GM18868 (cell line): Measurements from ENCODE around the gene GLO1.

ENCODE experiments used
- ATAC-seq: cut with Tn5 transposase; IDR thresholded peaks from one replicate; pipeline ENCODE4 v1.9.1; 2021; ENCODE audit warnings: mild to moderate bottlenecking, moderate library complexity; ENCODE audit not compliant: unreplicated experiment

GLO1 gene

GRCh38 chr6:38702558-38703397 is at the start of gene GLO1:
GLO1 (minus strand) TSS chr6:38703145; CDS start chr6:38703054, 91 bp downstream.
- ATAC-seq = peak; percentile 99

- ATAC-seq = no peak
These were observed 48.1 kb upstream of the GLO1 start for GRCh38 chr6:38750968-38751615.

- no peak for ATAC-seq
These were observed 46.5 kb upstream of the GLO1 start for GRCh38 chr6:38749473-38749872.

GRCh38 chr6:38739532-38739931 is 36.6 kb upstream of the GLO1 start:
- ATAC-seq = no peak

GRCh38 chr6:38738261-38738660 is 35.3 kb upstream of the GLO1 start:
- no peak for ATAC-seq

GRCh38 chr6:38736951-38737350 is 34.0 kb upstream of the GLO1 start:
- ATAC-seq = no peak

- ATAC-seq = no peak
These were observed 27.4 kb upstream of the GLO1 start for GRCh38 chr6:38730140-38730862.

GRCh38 chr6:38728203-38728602 is 25.3 kb upstream of the GLO1 start:
- ATAC-seq = no peak

GRCh38 chr6:38725414-38726183 is 22.7 kb upstream of the GLO1 start:
- ATAC-seq = no peak

- ATAC-seq = no peak
These were observed 21.4 kb upstream of the GLO1 start for GRCh38 chr6:38724343-38724742.

GRCh38 chr6:38723783-38724182 is 20.8 kb upstream of the GLO1 start:
- no peak for ATAC-seq

GRCh38 chr6:38722727-38723334 is 19.9 kb upstream of the GLO1 start:
- no peak for ATAC-seq

- ATAC-seq = no peak
These were observed 19.1 kb upstream of the GLO1 start for GRCh38 chr6:38722038-38722437.

GRCh38 chr6:38720295-38720694 is 17.4 kb upstream of the GLO1 start:
- no peak for ATAC-seq

- ATAC-seq = no peak
These were observed 16.4 kb upstream of the GLO1 start for GRCh38 chr6:38719358-38719757.

- ATAC-seq = no peak
These were observed 13.9 kb upstream of the GLO1 start for GRCh38 chr6:38716825-38717224.

- ATAC-seq = no peak
These were observed 12.2 kb upstream of the GLO1 start, which contains the start of gene DNAH8 for GRCh38 chr6:38715016-38715689. DNAH8 (plus strand) TSS chr6:38715311; CDS start chr6:38722810, 7,499 bp downstream.

GRCh38 chr6:38714239-38715015 is 11.5 kb upstream of the GLO1 start:
- no peak for ATAC-seq

- ATAC-seq = peak; percentile 82
These were observed 10.9 kb upstream of the GLO1 start for GRCh38 chr6:38713812-38714211.
